Measurements from ENCODE around the gene KIF3A.
"Not testable (repeated sequence)": the region's sequence is repeated elsewhere in the genome, so short reads cannot be mapped to it uniquely, and the experiment has no call there.

KIF3A gene

GRCh38 chr5:132714456-132715307, 22.7 kb downstream of the KIF3A start:
- peak; percentile 51 for TF ChIP-seq CTCF (conservative IDR thresholded peaks at IDR 0.05; ENCODE audit: control insufficient read depth, insufficient read depth, low read depth, low read length)
- H3K4me3 ChIP-seq (ENCODE audit: control insufficient read depth, low read depth, low read length) = no peak overlapping the region
- peak; percentile 32 for DNase-seq (ENCODE audit: low read depth)

- DNase-seq (ENCODE audit: low read depth) = no peak
- H3K4me3 ChIP-seq (ENCODE audit: control insufficient read depth, low read depth, low read length) = no peak overlapping the region
- no peak for TF ChIP-seq CTCF (conservative IDR thresholded peaks at IDR 0.05; ENCODE audit: control insufficient read depth, insufficient read depth, low read depth, low read length)
Observed at GRCh38 chr5:132708645-132709044, 28.7 kb downstream of the KIF3A start.

GRCh38 chr5:132704875-132705274, 32.5 kb downstream of the KIF3A start:
- TF ChIP-seq CTCF (conservative IDR thresholded peaks at IDR 0.05; ENCODE audit: control insufficient read depth, insufficient read depth, low read depth, low read length) = no peak
- DNase-seq (ENCODE audit: low read depth) = peak; percentile 51
- no peak overlapping the region for H3K4me3 ChIP-seq (ENCODE audit: control insufficient read depth, low read depth, low read length)

- no peak overlapping the region for H3K4me3 ChIP-seq (ENCODE audit: control insufficient read depth, low read depth, low read length)
- TF ChIP-seq CTCF (conservative IDR thresholded peaks at IDR 0.05; ENCODE audit: control insufficient read depth, insufficient read depth, low read depth, low read length) = no peak
- no peak for DNase-seq (ENCODE audit: low read depth)
Observed at GRCh38 chr5:132695956-132696355, 41.4 kb downstream of the KIF3A start.

GRCh38 chr5:132692632-132692967, 44.7 kb downstream of the KIF3A start:
- H3K4me3 ChIP-seq (ENCODE audit: control insufficient read depth, low read depth, low read length) = no peak overlapping the region
- DNase-seq (ENCODE audit: low read depth) = no peak
- TF ChIP-seq CTCF (conservative IDR thresholded peaks at IDR 0.05; ENCODE audit: control insufficient read depth, insufficient read depth, low read depth, low read length) = no peak

- not testable (repeated sequence) for DNase-seq (ENCODE audit: low read depth); H3K4me3 ChIP-seq (ENCODE audit: control insufficient read depth, low read depth, low read length)
Observed at GRCh38 chr5:132691755-132692631, 45.4 kb downstream of the KIF3A start.

GRCh38 chr5:132690156-132690555, 47.2 kb downstream of the KIF3A start:
- no peak overlapping the region for H3K4me3 ChIP-seq (ENCODE audit: control insufficient read depth, low read depth, low read length)
- no peak for TF ChIP-seq CTCF (conservative IDR thresholded peaks at IDR 0.05; ENCODE audit: control insufficient read depth, insufficient read depth, low read depth, low read length)
- DNase-seq (ENCODE audit: low read depth) = no peak
